GM03348 (cell line): ENCODE results near the gene NF2.

Experiments used
- DNase-seq: peaks from one replicate; pipeline ENCODE4 v3.0.0; 2012; ENCODE audit warnings: low spot score

The NF2 gene

GRCh38 chr22:29720811-29721323 is 117.4 kb downstream of the NF2 start:
- DNase-seq: no peak

- DNase-seq: no peak
Measured at GRCh38 chr22:29722151-29722550, 118.7 kb downstream of the NF2 start.

DNA sequence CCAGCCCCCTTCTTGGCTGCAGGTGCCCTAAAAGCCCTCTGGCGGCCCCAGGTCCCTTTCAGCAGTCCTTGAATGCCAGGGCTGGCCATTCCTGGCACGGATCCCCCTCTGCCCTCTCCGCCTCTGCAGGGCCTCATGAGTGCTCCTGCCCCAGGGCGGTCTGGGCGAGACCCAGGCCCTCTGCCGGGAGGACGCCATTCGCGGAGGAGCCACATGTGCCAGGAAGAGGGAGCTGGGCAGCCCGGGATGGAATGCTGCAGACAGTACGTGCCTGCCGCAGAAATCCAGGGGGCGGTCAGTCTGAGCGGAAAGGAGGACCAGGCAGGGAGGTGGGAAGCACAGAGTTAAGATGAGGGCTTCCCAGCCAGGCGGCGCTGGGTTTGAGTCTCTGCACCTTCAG is 119.2 kb downstream of the NF2 start:
- no peak for DNase-seq

DNA sequence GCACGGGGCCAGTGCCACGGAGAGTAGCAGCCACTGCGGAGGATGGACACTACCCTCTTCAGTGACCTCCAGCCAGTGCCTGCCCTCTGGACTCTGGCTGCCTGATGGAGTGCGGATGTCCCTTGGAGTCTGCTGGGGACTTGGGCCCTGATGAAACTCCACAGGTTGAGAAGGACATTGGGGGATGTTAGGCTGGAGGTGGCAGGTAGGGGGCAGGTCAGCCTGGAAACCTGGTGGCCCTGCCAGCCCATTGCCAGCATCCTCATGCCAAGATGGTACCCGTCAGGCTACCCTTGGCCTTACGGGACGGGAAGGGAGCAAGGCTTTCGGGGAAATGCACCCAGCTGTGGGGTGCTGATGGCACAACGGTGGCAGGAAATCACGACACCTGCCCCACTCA is 120.3 kb downstream of the NF2 start:
- DNase-seq: no peak

DNA sequence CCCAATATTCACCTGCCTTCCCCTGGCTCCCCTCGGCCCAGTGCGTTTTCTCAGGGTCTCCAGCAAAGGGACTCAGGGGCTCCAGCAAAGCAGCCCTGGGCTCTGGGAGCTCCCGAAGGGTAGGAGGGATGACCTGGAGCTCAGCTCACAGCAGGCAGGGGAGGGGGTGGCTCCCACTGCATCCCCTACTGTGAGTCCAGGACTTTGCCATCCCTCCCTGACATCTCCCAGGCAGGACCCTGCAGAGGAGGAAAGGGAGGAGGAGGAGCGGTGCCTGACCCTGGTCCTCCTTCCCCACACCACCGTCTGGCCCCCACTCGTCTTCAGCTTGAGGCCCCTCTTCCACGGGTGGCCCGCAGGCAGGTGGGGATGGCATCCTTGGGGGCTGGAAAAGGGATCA is 121.4 kb downstream of the NF2 start:
- DNase-seq: no peak

- DNase-seq: no peak
Measured at GRCh38 chr22:29726106-29726505, 122.7 kb downstream of the NF2 start.

GRCh38 chr22:29726512-29727130 is 123.2 kb downstream of the NF2 start:
- no peak for DNase-seq

GRCh38 chr22:29727131-29727523 is 123.7 kb downstream of the NF2 start:
- DNase-seq: peak; percentile 76

DNA sequence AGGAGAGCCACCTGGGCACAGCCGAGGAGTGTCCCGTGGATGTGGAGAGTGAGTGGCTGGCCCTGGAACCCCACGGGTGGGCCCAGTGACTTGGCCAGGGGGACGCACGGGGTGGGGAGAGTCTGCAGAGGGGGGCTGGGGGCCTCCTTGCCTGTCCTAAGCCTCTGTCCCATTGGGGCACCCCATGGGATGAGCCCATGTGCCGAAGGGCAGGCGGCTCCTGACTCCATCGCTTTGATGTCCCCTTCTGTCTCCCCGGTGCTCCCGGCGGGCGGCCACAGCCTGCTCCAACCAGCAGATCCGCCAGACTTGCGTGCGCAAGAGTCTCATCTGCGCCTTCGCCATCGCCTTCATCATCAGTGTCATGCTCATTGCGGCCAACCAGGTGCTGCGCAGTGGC is 125.7 kb downstream of the NF2 start:
- no peak for DNase-seq

DNA sequence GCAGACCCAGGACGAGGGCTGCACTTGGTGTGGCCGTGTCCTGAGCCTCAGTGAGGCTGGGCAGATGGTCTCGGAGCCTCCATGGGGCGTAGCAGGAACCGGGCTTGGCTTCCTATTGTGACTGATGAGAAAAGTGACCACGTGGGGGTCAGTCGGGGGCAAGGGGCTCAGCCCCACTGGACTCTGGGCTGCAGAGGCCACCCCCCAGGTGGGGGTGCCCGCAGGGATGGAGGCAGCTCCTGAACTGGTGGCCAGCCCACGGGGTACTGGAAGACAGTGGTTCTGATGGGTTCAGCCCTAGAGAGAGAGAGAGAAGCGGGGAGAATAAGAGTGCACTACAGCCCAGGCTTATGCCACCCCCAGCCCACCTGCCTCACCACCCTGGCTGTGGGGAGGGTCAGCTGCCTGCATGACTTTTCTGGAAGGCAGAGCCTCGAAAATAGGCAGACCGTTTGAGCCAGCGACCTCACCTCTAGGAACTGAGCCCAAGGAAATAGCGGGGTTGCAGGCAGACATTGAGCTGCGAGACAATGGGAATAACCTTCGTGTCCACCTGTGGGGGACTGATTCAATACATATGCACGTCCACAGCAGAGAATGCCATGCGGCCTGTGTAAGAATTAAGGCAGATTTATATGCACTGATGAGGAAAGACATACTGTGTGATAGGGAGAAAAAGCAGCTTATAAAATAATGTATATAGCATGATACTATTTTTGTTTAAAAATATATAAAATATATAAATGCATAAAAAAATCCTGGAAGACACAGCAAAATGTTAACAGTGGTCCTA is 127.8 kb downstream of the NF2 start:
- DNase-seq: no peak

DNA sequence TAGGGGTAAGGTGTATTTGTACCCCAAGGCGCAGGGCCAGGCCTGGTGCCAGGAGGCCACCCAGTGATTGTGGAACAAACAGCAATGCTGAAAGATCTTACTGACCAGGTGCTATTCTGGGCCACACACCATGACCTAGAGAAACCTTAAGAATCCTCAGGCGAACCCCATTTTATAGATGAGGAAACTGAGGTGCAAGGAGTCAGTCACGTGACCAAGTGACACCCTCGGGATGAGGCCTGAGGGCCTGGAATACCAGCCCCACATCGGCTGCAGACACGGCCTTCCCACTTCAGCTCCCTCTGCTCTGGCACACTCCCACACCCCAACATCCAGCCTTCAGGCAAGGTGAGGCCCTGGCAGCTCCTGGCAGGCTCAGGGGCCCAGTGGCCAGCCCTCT is 129.4 kb downstream of the NF2 start:
- DNase-seq: no peak

GRCh38 chr22:29733362-29734201 is 130.1 kb downstream of the NF2 start:
- no peak for DNase-seq

DNA sequence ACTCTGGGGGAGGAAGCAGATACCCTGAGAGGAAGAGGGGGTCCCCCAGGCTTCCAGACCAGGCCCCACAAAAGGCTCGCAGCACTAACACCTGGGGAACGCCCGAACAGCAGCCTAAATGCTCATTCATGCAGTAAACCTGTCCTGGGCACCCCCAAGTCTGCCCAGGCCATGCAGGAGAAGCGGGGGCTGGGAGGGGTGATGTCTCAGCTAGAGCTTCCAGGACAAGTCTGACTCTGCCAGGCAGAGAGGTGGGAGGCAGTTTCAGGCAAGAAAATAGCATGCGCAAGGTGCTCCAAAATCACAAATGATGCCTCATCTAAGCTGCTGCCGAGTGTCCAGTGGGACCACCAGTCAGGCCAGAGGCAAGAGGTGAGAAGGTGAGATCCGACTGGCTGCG is 131.0 kb downstream of the NF2 start:
- no peak for DNase-seq

DNA sequence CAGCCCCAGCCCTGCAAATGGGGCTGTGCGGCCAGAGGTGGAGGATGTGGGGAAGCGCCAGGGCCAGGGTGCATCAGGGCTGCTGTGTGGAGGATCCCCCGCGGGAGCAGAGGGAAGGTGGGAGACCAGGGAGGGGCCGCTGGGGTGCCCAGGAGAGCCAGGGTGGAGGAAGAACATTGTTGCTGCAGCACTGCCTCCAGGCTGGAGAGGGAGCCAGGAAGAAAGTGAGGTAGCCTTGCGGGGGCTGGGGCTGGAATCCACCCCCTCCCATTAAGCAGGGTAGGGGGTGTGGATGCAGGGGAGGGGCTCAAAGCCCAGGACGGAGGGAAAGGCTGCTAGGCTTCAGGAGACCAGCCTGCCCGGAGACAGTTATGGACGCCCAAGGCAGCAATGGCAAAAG is 131.4 kb downstream of the NF2 start:
- DNase-seq: no peak

GRCh38 chr22:29735416-29735815 is 132.0 kb downstream of the NF2 start:
- no peak for DNase-seq

GRCh38 chr22:29737251-29738117 is 134.1 kb downstream of the NF2 start:
- no peak for DNase-seq

- no peak for DNase-seq
Measured at GRCh38 chr22:29738118-29738815, 134.8 kb downstream of the NF2 start.

DNA sequence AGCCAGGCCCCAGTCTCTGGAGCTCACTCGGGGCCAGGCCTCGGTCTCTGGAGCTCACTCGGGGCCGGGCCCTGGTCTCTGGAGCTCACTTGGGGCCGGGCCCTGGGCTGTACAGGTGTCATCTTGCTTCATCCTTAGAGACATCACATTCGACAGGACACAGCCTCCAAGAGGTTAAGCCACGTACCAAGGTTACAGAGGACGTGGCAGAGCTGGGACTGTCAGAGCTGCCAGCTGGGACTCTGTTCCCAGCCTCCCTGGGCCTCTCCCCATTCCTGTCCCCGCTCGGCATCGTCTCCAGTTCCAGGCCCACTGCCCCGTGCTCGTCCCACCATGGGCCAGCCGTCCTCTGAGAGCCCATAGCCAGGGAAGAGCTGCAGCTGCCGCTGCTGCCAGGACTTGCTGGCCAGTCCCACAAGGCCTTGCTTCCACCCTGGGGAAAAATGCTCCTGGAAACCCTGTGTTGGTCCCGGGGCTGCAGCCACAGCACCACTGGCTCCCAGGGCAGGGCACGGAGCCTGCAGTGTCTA is 136.0 kb downstream of the NF2 start:
- no peak for DNase-seq

- DNase-seq: no peak
Measured at GRCh38 chr22:29740216-29740615, 136.8 kb downstream of the NF2 start.

- no peak for DNase-seq
Measured at GRCh38 chr22:29741926-29742325, 138.5 kb downstream of the NF2 start.

GRCh38 chr22:29742326-29742725 is 138.9 kb downstream of the NF2 start:
- DNase-seq: no peak
